SJCRH30 (cell line): Measurements from ENCODE around the gene SPTLC2. TPM values are rescaled to one million over a fixed set of nuclear protein-coding genes. Genes with fewer than 3 reads are reported as not detected.
"Not testable (repeated sequence)": the region's sequence is repeated elsewhere in the genome, so short reads cannot be mapped to it uniquely, and the experiment has no call there.

ENCODE experiments used
- DNase-seq, 2 experiments: peaks; one replicate each; pipeline ENCODE4 v3.0.0-alpha.2; 2015 to 2020
- H3K27ac ChIP-seq: fragments of 250-450 bp; sonication (Bioruptor Pico); 2 replicates; pipeline ENCODE4 v1.5.1; 2020; ENCODE audit warnings: mild to moderate bottlenecking, moderate library complexity
- H3K27me3 ChIP-seq: fragments of 250-450 bp; sonication (Bioruptor Pico); 2 replicates; pipeline ENCODE4 v1.5.1; 2020; ENCODE audit warnings: mild to moderate bottlenecking, moderate library complexity
- H3K36me3 ChIP-seq: fragments of 250-450 bp; sonication (Bioruptor Pico); 2 replicates; pipeline ENCODE4 v1.5.1; 2020; ENCODE audit warnings: mild to moderate bottlenecking, moderate library complexity
- H3K4me1 ChIP-seq: fragments of 250-450 bp; sonication (Bioruptor Pico); 2 replicates; pipeline ENCODE4 v1.5.1; 2020; ENCODE audit warnings: mild to moderate bottlenecking, moderate library complexity
- H3K4me3 ChIP-seq: fragments of 250-450 bp; sonication (Bioruptor Pico); 2 replicates; pipeline ENCODE4 v1.5.1; 2020; ENCODE audit warnings: mild to moderate bottlenecking, moderate library complexity
- H3K9me3 ChIP-seq: fragments of 250-450 bp; sonication (Bioruptor Pico); replicated peaks from 2 replicates; pipeline ENCODE4 v1.5.1; 2020; ENCODE audit warnings: mild to moderate bottlenecking, moderate library complexity
- total RNA-seq: library from RNA; depleted of rRNA; stranded (reverse); fragments of >200 nt; shearing (Covaris generic); gene quantifications from 2 replicates; pipeline ENCODE4 v1.2.3, GENCODE V29; 2014

SPTLC2 gene
- total RNA-seq, 1 experiment from 2014 or later = 15.1 TPM

GRCh38 chr14:77641534-77642341 is 25.3 kb upstream of the SPTLC2 start:
- H3K4me1 ChIP-seq = no peaks in the 10 kb centered on the region
- H3K27ac ChIP-seq = no peak overlapping the region
- H3K9me3 ChIP-seq = no peaks in the 10 kb centered on the region
- H3K27me3 ChIP-seq = no peaks in the 10 kb centered on the region
- no peak overlapping the region for H3K4me3 ChIP-seq
- no peaks in the 10 kb centered on the region for H3K36me3 ChIP-seq
- DNase-seq = no peak

- no peaks in the 10 kb centered on the region for H3K36me3 ChIP-seq
- no peak for DNase-seq
- H3K27ac ChIP-seq = no peak overlapping the region
- H3K4me1 ChIP-seq = no peaks in the 10 kb centered on the region
- no peaks in the 10 kb centered on the region for H3K27me3 ChIP-seq
- no peaks in the 10 kb centered on the region for H3K9me3 ChIP-seq
- no peak overlapping the region for H3K4me3 ChIP-seq
Measured at GRCh38 chr14:77640756-77641533, 24.5 kb upstream of the SPTLC2 start.

GRCh38 chr14:77638771-77639171 is 22.3 kb upstream of the SPTLC2 start:
- Histone ChIP-seq H3K27ac (no peak overlapping the region), H3K36me3 (no peaks in the 10 kb centered on the region), H3K4me3 (no peak overlapping the region), H3K9me3 (no peaks in the 10 kb centered on the region; the same call in 1 of the 2 replicates), H3K27me3 (no peaks in the 10 kb centered on the region), H3K4me1 (no peaks in the 10 kb centered on the region)
- no peak for DNase-seq

GRCh38 chr14:77635869-77636268 is 19.4 kb upstream of the SPTLC2 start:
- not testable (repeated sequence) for H3K27ac ChIP-seq, H3K4me1 ChIP-seq, H3K9me3 ChIP-seq, H3K36me3 ChIP-seq, DNase-seq, H3K27me3 ChIP-seq, H3K4me3 ChIP-seq

- H3K9me3 ChIP-seq, DNase-seq, H3K27me3 ChIP-seq, H3K4me1 ChIP-seq, H3K27ac ChIP-seq, H3K36me3 ChIP-seq, H3K4me3 ChIP-seq: not testable (repeated sequence)
Measured at GRCh38 chr14:77635466-77635865, 19.0 kb upstream of the SPTLC2 start.

GRCh38 chr14:77630111-77630510 is 13.7 kb upstream of the SPTLC2 start:
- H3K4me1 ChIP-seq = no peaks in the 10 kb centered on the region
- H3K36me3 ChIP-seq = no peaks in the 10 kb centered on the region
- H3K9me3 ChIP-seq = peaks cover 3% of the 10 kb centered on the region; the same call in 1 of the 2 replicates
- H3K27me3 ChIP-seq = no peaks in the 10 kb centered on the region
- no peak overlapping the region for H3K27ac ChIP-seq
- no peak overlapping the region for H3K4me3 ChIP-seq
- DNase-seq = no peak

GRCh38 chr14:77625360-77625759 is 8.9 kb upstream of the SPTLC2 start:
- no peak for DNase-seq
- H3K27me3 ChIP-seq = no peaks in the 10 kb centered on the region
- H3K36me3 ChIP-seq = no peaks in the 10 kb centered on the region
- no peak overlapping the region for H3K27ac ChIP-seq
- H3K9me3 ChIP-seq = no peaks in the 10 kb centered on the region
- H3K4me3 ChIP-seq = no peak overlapping the region
- H3K4me1 ChIP-seq = no peaks in the 10 kb centered on the region

- Histone ChIP-seq H3K36me3 (no peaks in the 10 kb centered on the region), H3K4me3 (no peak overlapping the region), H3K9me3 (no peaks in the 10 kb centered on the region), H3K27me3 (no peaks in the 10 kb centered on the region), H3K27ac (no peak overlapping the region), H3K4me1 (no peaks in the 10 kb centered on the region)
- no peak for DNase-seq
Measured at GRCh38 chr14:77623201-77623600, 6.8 kb upstream of the SPTLC2 start.

- H3K9me3 ChIP-seq = no peaks in the 10 kb centered on the region
- no peaks in the 10 kb centered on the region for H3K36me3 ChIP-seq
- no peak overlapping the region for H3K27ac ChIP-seq
- H3K4me3 ChIP-seq = no peak overlapping the region
- H3K4me1 ChIP-seq = no peaks in the 10 kb centered on the region
- no peak for DNase-seq
- H3K27me3 ChIP-seq = no peaks in the 10 kb centered on the region
Measured at GRCh38 chr14:77622366-77622961, 6.0 kb upstream of the SPTLC2 start.

GRCh38 chr14:77620222-77620870 is 3.9 kb upstream of the SPTLC2 start:
- Histone ChIP-seq H3K9me3 (no peaks in the 10 kb centered on the region), H3K4me3 (no peak overlapping the region)
- no peak for DNase-seq

GRCh38 chr14:77618381-77618970 is 2.0 kb upstream of the SPTLC2 start:
- no peaks in the 10 kb centered on the region for H3K9me3 ChIP-seq
- no peak for DNase-seq
- H3K27ac ChIP-seq = no peak overlapping the region
- H3K4me1 ChIP-seq = no peaks in the 10 kb centered on the region; the same call in 1 of the 2 replicates
- H3K4me3 ChIP-seq = no peak overlapping the region
- no peaks in the 10 kb centered on the region for H3K27me3 ChIP-seq
- no peaks in the 10 kb centered on the region for H3K36me3 ChIP-seq

More at GRCh38 chr14:77620222-77620870, 3.9 kb upstream of the SPTLC2 start:
- H3K27ac ChIP-seq = no peak overlapping the region
- no peaks in the 10 kb centered on the region for H3K36me3 ChIP-seq
- H3K4me1 ChIP-seq = no peaks in the 10 kb centered on the region
- H3K27me3 ChIP-seq = no peaks in the 10 kb centered on the region

GRCh38 chr14:77616133-77616453 is 344 bp downstream of the SPTLC2 start:
- no peaks in the 10 kb centered on the region for H3K36me3 ChIP-seq
- H3K4me3 ChIP-seq = peak overlapping the region; percentile 73
- peak; percentile 13 to 20 for DNase-seq
- H3K27me3 ChIP-seq = no peaks in the 10 kb centered on the region
- H3K9me3 ChIP-seq = no peaks in the 10 kb centered on the region
- no peak overlapping the region; the same call in 1 of the 2 replicates for H3K27ac ChIP-seq
- no peaks in the 10 kb centered on the region; the same call in 1 of the 2 replicates for H3K4me1 ChIP-seq

GRCh38 chr14:77615361-77616132 is 890 bp downstream of the SPTLC2 start:
- H3K27ac ChIP-seq = no peak overlapping the region; the same call in 1 of the 2 replicates
- H3K4me1 ChIP-seq = no peaks in the 10 kb centered on the region; the same call in 1 of the 2 replicates
- no peaks in the 10 kb centered on the region for H3K9me3 ChIP-seq
- H3K4me3 ChIP-seq = peak overlapping the region; percentile 73
- no peaks in the 10 kb centered on the region for H3K27me3 ChIP-seq
- peak; percentile 9 to 38 for DNase-seq
- no peaks in the 10 kb centered on the region for H3K36me3 ChIP-seq

- Histone ChIP-seq H3K36me3 (no peaks in the 10 kb centered on the region), H3K9me3 (no peaks in the 10 kb centered on the region), H3K4me3 (no peak overlapping the region), H3K4me1 (no peaks in the 10 kb centered on the region; the same call in 1 of the 2 replicates), H3K27ac (no peak overlapping the region), H3K27me3 (no peaks in the 10 kb centered on the region)
- no peak for DNase-seq
Measured at GRCh38 chr14:77613201-77613600, 3.2 kb downstream of the SPTLC2 start.
